ENCODE data around the gene FAM120C. TPM values are rescaled to one million over a fixed set of nuclear protein-coding genes. Genes with fewer than 3 reads are reported as not detected.

FAM120C gene
- total RNA-seq, 1 experiment from 2014 or later = 6.1 TPM

GRCh38 chrX:54181202-54181953 is 1.7 kb downstream of the FAM120C start:
- Histone ChIP-seq H3K79me2 (ENCODE audit: insufficient read depth, low read length) (peaks cover 62% of the 10 kb centered on the region), H3K4me1 (ENCODE audit: control insufficient read depth in 1 of 2, insufficient read depth in 2 of 2, low read length in 2 of 2) (peaks cover 4 to 27% of the 10 kb centered on the region in 2 experiments; a peak in 3 of 4 replicates), H2AFZ (ENCODE audit: low read depth, low read length, poor library complexity, severe bottlenecking) (no peak overlapping the region), H3K27me3 (ENCODE audit: insufficient read depth, low read length) (no peaks in the 10 kb centered on the region), H3K9me2 (ENCODE audit: insufficient read depth) (no peaks in the 10 kb centered on the region), H3K9me3 (ENCODE audit: control insufficient read depth in 1 of 2, insufficient read depth in 1 of 2, low read depth in 1 of 2, low read length in 2 of 2) (no peaks in the 10 kb centered on the region), H4K20me1 (ENCODE audit: insufficient read depth) (no peaks in the 10 kb centered on the region), H3K4me3 (replicated peaks in 1 of 2; ENCODE audit: low read depth in 1 of 2, low read length in 2 of 2) (peak overlapping the region; percentile 60 to 70), H3K4me2 (ENCODE audit: low read length) (peak overlapping the region; percentile 86), H3K27ac (ENCODE audit: low read depth, low read length) (peak overlapping the region; percentile 94; the same call in 1 of the 2 replicates), H3K36me3 (ENCODE audit: control insufficient read depth in 1 of 2, insufficient read depth in 2 of 2, low read length in 2 of 2) (no peaks in the 10 kb centered on the region), H3K9ac (ENCODE audit: low read length) (peak overlapping the region; percentile 89)
- POLR2A ChIA-PET = interaction anchor here (0.7 kb wide), 1 partner anchor 26 kb away, joined by 4 read pairs; no protein-coding TSS in a partner anchor
- BruUV-seq (replicated peaks) = no TSS peak
- CTCF ChIA-PET = no interaction called here
- ATAC-seq (no peak), DNase-seq (ENCODE audit: low read depth, low spot score) (no peak)
- intact Hi-C loops (cut with micrococcal nuclease) = loop anchor here (5.0 to 10.0 kb wide), 2 partner anchors 139 to 263 kb away; partner anchors contain the start of genes PHF8 and TSR2
- no peak; the same call in 1 of the 2 replicates for TF ChIP-seq SIN3A (IDR thresholded peaks at IDR 0.05; ENCODE audit: low read depth)
- TF ChIP-seq, protein P1, sequence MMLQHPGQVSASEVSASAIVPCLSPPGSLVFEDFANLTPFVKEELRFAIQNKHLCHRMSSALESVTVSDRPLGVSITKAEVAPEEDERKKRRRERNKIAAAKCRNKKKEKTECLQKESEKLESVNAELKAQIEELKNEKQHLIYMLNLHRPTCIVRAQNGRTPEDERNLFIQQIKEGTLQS (IDR thresholded peaks at IDR 0.05) = no peak
- no peak for TF ChIP-seq ELF1 (IDR thresholded peaks at IDR 0.05; ENCODE audit: borderline replicate concordance, low read depth)
- TF ChIP-seq EZH2phosphoT487 (IDR thresholded peaks at IDR 0.05; ENCODE audit: borderline replicate concordance) = no peak
- TF ChIP-seq ZBTB33 (IDR thresholded peaks at IDR 0.05; ENCODE audit: extremely low read depth, insufficient replicate concordance, low read length) = no peak
- no peak for TF ChIP-seq POLR2A (IDR thresholded peaks at IDR 0.05; ENCODE audit: borderline replicate concordance, extremely low read depth, insufficient read depth, insufficient read length)
- no peak for TF ChIP-seq FOSL1 (IDR thresholded peaks at IDR 0.05; ENCODE audit: low read depth)
- RAD21 ChIA-PET (ENCODE audit: low non-redundant PET in 1 of 2, low total read pairs in 2 of 2, uncharacterized antibody in 2 of 2, unreplicated experiment in 2 of 2) = no interaction called here
